SK-N-MC (cell line): ENCODE measurements around the gene KIRREL2.

Experiments
- EZH2 ChIP-seq: fragments of 200-600 bp; sonication (generic); IDR thresholded peaks from one replicate; pipeline ENCODE4 v1.6.1; 2017; ENCODE audit warnings: antibody characterized with exemption
- POLR2AphosphoS5 ChIP-seq: IDR thresholded peaks from 2 replicates; pipeline ENCODE4 v1.6.1; 2012; ENCODE audit warnings: mild to moderate bottlenecking, low read depth, low read length, borderline replicate concordance

DNA sequence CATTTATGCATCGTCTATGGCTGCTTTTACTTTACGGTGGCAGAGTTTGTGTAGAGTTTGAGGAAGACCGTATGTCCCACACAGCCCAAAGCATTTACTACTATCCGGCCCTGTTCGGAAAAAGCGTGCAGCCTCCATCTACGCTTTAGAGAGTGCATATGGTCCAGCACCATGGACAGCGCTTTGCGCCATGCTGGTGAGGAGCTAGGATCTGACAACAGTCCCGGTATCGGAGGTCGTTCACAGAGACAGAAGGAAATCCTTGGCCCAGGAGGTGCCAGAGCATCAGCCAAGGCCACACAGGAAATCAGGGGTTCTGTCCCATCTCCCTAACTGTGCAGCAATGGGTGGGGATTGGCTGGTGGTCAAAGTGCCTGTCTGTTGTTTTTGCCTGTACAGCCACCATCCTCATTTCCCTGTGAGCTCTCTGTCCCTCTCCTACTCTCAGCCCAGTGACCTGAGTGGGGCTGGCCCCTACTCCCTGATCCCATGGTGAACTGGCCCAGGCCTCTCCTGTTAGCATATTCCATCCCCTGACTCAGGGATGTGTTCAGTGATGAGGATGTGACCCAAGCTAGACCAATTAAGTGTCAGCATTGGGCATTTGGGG lies 27.9 kb upstream of the KIRREL2 start:
- TF ChIP-seq POLR2AphosphoS5 (no peak), EZH2 (no peak)
